Activated T-helper 2 cell treated with anti-CD3 and anti-CD28 coated beads, Interferon-gamma antibody, Interleukin-2, Interleukin-4, amounts not matched to agents 10 μg/mL and 5 μg/mL and 100 μg/mL, durations not matched to agents 14 hours and 24 hours and 36 hours (primary cell): ENCODE results near the gene STK25. TPM values are rescaled to one million over a fixed set of nuclear protein-coding genes. Genes with fewer than 3 reads are reported as not detected.
"Not testable (repeated sequence)": the region's sequence is repeated elsewhere in the genome, so short reads cannot be mapped to it uniquely, and the experiment has no call there.

ENCODE experiments used
- DNase-seq: peaks from one replicate; pipeline ENCODE4 v3.0.0; 2021; ENCODE audit warnings: low spot score
- H3K27ac Mint-ChIP-seq: one replicate; pipeline ENCODE4 v1.8.0; 2021; ENCODE audit warnings: mixed read lengths
- H3K27me3 Mint-ChIP-seq: one replicate; pipeline ENCODE4 v1.8.0; 2021; ENCODE audit warnings: low read depth, mixed read lengths
- H3K36me3 Mint-ChIP-seq: one replicate; pipeline ENCODE4 v1.8.0; 2021; ENCODE audit warnings: low read depth, mixed read lengths
- H3K4me1 Mint-ChIP-seq: one replicate; pipeline ENCODE4 v1.8.0; 2021; ENCODE audit warnings: low read depth, mixed read lengths
- H3K4me3 Mint-ChIP-seq: one replicate; pipeline ENCODE4 v1.8.0; 2021; ENCODE audit warnings: low read depth, mild to moderate bottlenecking, moderate library complexity, mixed read lengths
- H3K9me3 Mint-ChIP-seq: one replicate; pipeline ENCODE4 v1.8.0; 2021; ENCODE audit warnings: mixed read lengths
- intact Hi-C: fragments of 100-400 bp; cut with micrococcal nuclease; formaldehyde crosslinking; loops from one replicate; pipeline ENCODE4 v1.15.1; 2023
- total RNA-seq: library from RNA; stranded (reverse); gene quantifications from 2 replicates; pipeline ENCODE4 v1.2.3, GENCODE V29; 2022

STK25 gene
- total RNA-seq, 1 donor from 2014 or later, result 116 TPM

DNA sequence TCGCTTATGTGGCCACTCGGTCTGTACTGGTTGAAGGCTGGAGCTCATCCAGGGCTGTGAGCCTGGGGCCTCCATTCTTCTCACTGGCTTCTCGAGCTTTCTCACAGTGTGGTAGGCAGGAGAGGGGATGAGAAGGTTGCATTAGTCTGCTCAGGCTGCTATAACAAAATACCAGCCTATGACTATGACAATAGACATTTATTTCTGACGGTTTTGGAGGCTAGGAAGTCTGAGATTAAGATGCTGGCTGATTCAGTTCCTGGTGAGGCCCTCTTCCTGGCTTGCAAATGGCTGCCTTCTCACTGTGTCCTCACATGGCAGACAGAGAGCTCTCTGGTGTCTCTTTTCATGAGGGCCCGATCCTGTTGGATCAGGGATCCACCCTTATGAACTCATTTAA is 6.2 kb upstream of the STK25 start:
- peaks cover 4% of the 10 kb centered on the region for H3K27me3 Mint-ChIP-seq
- H3K4me3 Mint-ChIP-seq, result no peak overlapping the region
- H3K4me1 Mint-ChIP-seq, result peaks cover 18% of the 10 kb centered on the region
- H3K27ac Mint-ChIP-seq, result peak overlapping the region; percentile 76
- no peaks in the 10 kb centered on the region for H3K36me3 Mint-ChIP-seq
- intact Hi-C loops, result no loop called here
- DNase-seq, result no peak
- H3K9me3 Mint-ChIP-seq, result peaks cover 7% of the 10 kb centered on the region

DNA sequence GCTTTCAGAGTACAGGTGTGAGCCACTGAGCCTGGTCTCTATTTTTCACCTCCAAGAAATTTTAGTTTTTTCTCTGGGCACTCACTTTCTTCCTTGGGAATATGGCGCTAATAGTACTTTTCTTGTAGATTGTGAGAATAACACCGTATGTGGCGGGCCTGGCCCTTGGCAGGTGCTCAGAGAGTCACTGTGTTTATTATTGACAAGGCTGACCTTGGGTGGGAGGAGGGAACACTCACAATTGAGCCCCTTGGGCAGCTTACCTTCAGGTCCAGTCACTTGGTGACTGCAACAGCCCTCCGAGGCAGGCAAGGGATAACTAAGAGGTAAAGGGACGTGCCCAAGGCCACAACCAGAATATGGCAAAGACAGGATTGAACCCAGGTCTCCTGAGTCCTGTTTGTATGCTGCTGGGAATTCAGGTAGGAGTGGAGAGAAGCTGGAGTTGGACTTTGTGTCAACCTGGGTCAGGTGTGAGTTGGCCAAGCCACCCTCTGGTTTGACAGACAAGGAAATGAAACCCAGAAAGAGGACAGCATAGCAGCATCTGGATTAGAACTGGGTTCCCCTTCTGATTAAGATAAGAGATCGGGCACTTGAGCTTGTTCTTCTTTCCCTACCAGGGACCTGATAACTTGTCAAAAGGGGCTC is 2.8 kb upstream of the STK25 start:
- peaks cover 4% of the 10 kb centered on the region for H3K27me3 Mint-ChIP-seq

DNA sequence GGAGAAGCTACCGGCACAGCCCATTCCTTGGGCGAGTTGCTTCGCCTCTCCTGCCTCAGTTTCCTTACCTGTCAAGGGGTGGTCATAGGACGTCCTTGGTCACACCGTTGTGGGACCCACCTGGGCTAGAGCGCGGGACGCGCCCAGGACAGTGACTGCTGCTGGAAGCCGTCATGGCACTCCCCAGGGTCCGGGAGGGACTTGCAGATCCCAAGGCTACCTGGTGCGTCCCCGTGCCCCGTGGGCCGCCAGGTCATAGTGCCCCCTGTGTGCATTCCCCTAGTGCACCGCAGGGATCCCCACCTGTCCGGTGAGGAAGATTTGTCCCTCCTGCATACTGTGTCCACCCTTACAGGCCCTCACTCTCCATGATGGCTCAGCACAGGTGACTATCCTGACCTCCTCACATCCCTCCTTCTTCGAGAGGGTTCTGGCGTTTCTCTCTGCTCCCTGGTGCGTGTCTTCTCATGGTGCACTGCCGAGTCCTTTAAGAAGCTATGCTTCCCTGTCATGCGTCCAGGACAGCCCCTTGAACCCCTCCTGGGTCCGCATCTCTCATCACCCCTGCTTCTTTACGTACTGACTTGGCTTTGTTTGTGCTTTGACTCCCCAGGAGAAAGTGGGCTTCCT is 886 bp upstream of the STK25 start:
- H3K27me3 Mint-ChIP-seq, result peaks cover 4% of the 10 kb centered on the region
- H3K36me3 Mint-ChIP-seq, result peaks cover 5% of the 10 kb centered on the region
- H3K27ac Mint-ChIP-seq, result peak overlapping the region; percentile 69
- intact Hi-C loops, result loop anchor here (2.0 to 5.0 kb wide), 3 partner anchors 128 to 194 kb away; partner anchors contain the start of genes ATG4B, FARP2, HDLBP and SEPTIN2
- H3K4me1 Mint-ChIP-seq, result peaks cover 17% of the 10 kb centered on the region
- DNase-seq, result no peak
- no peaks in the 10 kb centered on the region for H3K9me3 Mint-ChIP-seq
- H3K4me3 Mint-ChIP-seq, result peak overlapping the region; percentile 80

More for the DNA sequence above, 2.8 kb upstream of the STK25 start:
- H3K27ac Mint-ChIP-seq, result no peak overlapping the region
- H3K9me3 Mint-ChIP-seq, result no peaks in the 10 kb centered on the region
- DNase-seq, result no peak
- peaks cover 5% of the 10 kb centered on the region for H3K36me3 Mint-ChIP-seq
- no peak overlapping the region for H3K4me3 Mint-ChIP-seq
- intact Hi-C loops, result no loop called here
- H3K4me1 Mint-ChIP-seq, result peaks cover 25% of the 10 kb centered on the region

DNA sequence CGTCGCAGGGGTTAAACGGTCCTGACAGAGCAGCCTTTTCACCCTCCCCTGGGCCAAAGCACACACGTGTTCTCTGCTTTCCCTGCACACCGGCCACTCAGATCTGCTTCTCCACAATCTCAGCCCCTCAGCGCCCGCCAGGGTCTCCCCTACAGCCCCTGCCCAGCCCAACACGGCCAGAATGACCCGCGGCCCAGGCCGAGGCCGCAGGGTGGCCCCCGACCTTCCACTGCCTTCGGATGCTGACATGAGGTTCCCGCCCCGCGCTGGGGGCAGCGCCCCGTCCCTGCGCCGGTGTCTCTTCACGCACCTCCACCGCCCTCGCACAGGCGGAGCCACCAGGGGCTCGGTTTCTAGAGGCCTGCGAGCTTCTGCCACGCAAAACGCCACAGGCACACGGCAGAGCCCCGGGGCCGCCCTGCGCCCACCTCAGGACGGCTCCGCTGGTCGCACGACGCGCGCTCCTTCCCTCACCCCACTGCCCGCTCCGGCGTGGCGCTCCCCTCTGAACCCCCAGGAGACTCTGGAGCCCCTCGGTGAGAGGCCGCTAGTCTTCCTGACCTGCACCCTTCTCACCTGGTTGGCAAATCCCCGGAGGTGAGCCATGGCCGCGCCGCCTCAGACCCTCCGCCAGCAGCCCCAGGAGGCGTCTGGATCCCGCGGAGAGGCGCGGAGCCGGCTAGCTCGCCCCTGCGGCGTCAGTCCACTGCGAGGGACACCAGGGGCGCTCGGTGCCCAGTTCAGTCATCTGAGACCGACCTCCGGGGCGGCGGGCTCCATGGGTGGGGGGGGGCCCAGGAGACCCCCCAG is 749 bp downstream of the STK25 start:
- intact Hi-C loops, result loop anchor here (2.0 to 5.0 kb wide), 3 partner anchors 130 to 193 kb away; partner anchors contain the start of genes ATG4B, FARP2, HDLBP and SEPTIN2
- H3K27ac Mint-ChIP-seq, result no peak overlapping the region
- H3K4me1 Mint-ChIP-seq, result peaks cover 17% of the 10 kb centered on the region
- DNase-seq, result peak; percentile 27
- peaks cover 5% of the 10 kb centered on the region for H3K36me3 Mint-ChIP-seq
- H3K9me3 Mint-ChIP-seq, result no peaks in the 10 kb centered on the region
- peak overlapping the region; percentile 82 for H3K4me3 Mint-ChIP-seq
- peaks cover 4% of the 10 kb centered on the region for H3K27me3 Mint-ChIP-seq

DNA sequence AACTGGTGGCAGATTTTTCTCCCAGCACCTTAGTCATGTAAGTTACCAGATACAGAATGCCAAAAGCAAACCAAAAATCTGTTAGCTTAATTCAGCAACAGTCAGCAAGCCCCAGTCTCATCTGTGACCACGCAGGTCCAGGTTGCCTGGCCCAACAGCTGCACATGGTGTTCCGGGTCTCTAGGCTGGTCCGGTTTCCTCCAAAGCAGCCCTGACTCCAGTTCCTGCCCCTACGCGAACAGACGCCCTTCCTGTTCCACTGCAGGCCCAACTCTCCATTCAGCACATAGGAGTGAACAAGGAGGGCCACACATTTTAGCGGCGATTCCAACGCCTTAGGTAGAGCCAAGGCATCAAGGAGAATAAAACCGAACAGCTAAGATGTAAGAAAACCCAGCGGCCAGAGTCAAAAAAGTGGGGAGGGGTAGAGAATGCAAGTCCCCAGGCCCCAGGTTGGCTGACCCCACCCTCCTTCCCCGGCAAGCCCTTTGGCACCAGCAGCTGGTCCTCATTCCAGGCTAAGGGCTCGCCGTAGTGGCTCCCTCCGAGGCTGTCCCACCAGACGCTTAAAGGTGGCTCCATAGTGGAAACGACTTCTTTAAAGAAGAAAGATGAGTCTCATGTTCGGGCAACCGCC is 1.5 kb downstream of the STK25 start:
- DNase-seq, result no peak
- intact Hi-C loops, result loop anchor here (5.0 kb wide), 1 partner anchor 130 kb away; the partner anchor contains the start of genes ATG4B and THAP4
- peaks cover 5% of the 10 kb centered on the region for H3K36me3 Mint-ChIP-seq
- peaks cover 4% of the 10 kb centered on the region for H3K27me3 Mint-ChIP-seq
- peaks cover 17% of the 10 kb centered on the region for H3K4me1 Mint-ChIP-seq
- no peaks in the 10 kb centered on the region for H3K9me3 Mint-ChIP-seq
- no peak overlapping the region for H3K27ac Mint-ChIP-seq
- H3K4me3 Mint-ChIP-seq, result peak overlapping the region; percentile 82

DNA sequence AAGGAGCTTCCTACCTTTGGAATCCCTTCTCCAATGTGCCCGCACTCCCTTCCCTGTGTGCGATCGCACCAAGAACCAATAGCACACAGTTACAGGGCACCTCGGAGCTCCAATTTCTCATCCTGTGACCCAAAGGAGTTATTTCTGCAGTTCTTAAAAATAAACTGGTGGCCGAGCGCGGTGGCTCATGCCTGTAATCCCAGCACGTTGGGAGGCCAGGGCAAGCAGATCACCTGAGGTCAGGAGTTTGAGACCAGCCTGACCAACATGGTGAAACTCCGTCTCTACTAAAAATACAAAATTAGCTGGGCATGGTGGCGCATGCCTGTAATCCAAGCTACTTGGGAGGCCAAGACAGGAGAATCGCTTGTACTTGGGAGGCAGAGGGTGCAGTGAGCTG is 2.1 kb downstream of the STK25 start:
- peaks cover 17% of the 10 kb centered on the region for H3K4me1 Mint-ChIP-seq

DNA sequence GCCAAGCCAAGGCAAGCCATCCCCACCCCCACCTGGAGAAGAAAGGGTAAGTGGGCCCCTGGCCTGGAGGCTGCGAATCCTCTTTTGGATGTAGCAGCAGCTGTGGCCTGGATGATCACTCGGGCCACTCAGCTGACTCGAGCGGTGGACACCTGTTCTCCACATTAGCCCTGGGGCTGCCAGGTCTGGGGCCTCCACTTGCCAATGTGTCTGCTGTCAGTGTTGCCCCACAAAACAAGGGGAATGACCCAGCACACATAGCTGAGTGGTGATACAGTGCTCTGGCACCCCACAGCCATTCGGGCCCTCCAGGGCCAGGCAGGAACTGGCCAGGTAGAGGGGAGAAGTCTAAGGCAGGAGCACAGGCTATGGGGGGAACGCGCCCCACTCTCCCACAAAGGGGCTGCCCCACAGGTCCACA is 2.6 kb downstream of the STK25 start:
- Mint-ChIP-seq H3K4me3 (peak overlapping the region; percentile 5), H3K9me3 (no peaks in the 10 kb centered on the region), H3K27ac (no peak overlapping the region), H3K36me3 (peaks cover 5% of the 10 kb centered on the region), H3K4me1 (peaks cover 17% of the 10 kb centered on the region), H3K27me3 (no peaks in the 10 kb centered on the region)
- intact Hi-C loops, result loop anchor here (5.0 kb wide), 1 partner anchor 132 kb away; the partner anchor contains the start of genes ATG4B and THAP4
- DNase-seq, result no peak

More for the DNA sequence above, 2.1 kb downstream of the STK25 start:
- not testable (repeated sequence) for H3K4me3 Mint-ChIP-seq, DNase-seq, H3K27ac Mint-ChIP-seq, H3K27me3 Mint-ChIP-seq, H3K9me3 Mint-ChIP-seq, H3K36me3 Mint-ChIP-seq
- intact Hi-C loops, result loop anchor here (5.0 kb wide), 1 partner anchor 131 kb away; the partner anchor contains the start of genes ATG4B and THAP4

DNA sequence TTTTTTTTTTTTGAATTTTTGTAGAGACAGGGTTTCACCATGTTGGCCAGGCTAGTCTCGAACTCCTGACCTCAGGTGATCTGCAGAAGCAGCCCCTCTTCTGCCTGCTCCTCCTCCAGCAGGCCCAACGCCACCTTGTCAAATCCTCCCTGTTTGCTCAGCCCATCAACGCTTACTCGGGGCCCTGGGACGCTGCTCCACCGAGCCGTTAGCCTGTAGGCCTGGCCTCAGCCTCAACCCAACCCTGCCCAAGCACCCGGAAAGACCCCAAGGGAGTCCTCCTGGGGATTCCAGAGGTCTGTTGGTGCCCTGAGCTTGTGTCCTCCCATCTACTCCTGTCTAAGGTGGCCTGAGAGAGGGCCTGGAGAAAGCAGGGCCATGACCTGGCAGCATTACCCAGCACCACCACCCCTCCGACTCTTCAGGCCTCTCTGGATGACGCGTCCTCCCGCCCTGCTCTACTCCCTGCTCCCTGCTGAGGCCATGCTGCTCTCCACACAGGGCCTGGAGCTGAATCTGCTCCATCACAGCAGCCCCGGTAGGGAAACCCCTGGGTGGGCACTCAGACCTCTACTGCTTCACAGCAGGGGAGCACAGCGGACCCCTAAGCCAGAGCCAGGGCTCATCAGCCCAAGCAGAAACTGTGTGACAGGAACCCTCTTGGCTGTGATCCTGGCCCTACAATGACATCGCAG is 3.2 kb downstream of the STK25 start:
- intact Hi-C loops, result loop anchor here (5.0 kb wide), 1 partner anchor 132 kb away; the partner anchor contains the start of genes ATG4B and THAP4
- peaks cover 17% of the 10 kb centered on the region for H3K4me1 Mint-ChIP-seq
- no peaks in the 10 kb centered on the region for H3K27me3 Mint-ChIP-seq
- peaks cover 5% of the 10 kb centered on the region for H3K36me3 Mint-ChIP-seq
- no peak overlapping the region for H3K4me3 Mint-ChIP-seq
- H3K9me3 Mint-ChIP-seq, result no peaks in the 10 kb centered on the region
- no peak for DNase-seq
- no peak overlapping the region for H3K27ac Mint-ChIP-seq

DNA sequence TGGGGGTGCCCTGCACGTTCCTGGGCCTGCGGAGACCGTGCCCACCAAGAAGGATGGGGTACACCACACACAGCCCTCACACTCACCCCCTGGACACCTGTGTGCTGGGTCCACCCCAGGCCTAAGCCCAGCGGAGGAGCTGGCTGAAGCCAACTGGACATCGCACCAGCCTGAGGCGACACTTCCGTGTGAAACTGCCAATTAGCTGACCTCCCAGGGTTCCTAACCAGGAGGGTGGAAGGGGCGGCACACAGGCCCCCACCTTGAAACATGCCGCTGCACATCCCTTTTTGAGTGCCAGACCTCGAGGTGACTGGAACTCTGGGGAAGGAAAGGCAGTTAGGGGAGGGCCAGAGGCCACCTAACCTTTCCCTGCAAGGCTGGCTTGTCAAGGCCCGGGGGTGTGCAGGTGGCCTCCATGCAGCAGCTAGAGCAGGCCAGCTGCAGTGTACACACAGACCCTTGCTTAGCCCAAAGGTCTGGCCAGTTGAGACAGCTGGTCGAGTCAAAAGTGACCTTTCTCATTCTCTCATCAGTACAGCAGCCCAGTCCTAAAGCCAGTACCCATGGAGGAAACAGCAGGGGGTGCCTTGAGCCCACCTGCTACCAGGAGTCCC is 4.5 kb downstream of the STK25 start:
- H3K9me3 Mint-ChIP-seq, result no peaks in the 10 kb centered on the region
- no peak overlapping the region for H3K27ac Mint-ChIP-seq
- intact Hi-C loops, result no loop called here
- peaks cover 10% of the 10 kb centered on the region for H3K36me3 Mint-ChIP-seq
- H3K4me3 Mint-ChIP-seq, result no peak overlapping the region
- peaks cover 10% of the 10 kb centered on the region for H3K4me1 Mint-ChIP-seq
- no peak for DNase-seq
- no peaks in the 10 kb centered on the region for H3K27me3 Mint-ChIP-seq

DNA sequence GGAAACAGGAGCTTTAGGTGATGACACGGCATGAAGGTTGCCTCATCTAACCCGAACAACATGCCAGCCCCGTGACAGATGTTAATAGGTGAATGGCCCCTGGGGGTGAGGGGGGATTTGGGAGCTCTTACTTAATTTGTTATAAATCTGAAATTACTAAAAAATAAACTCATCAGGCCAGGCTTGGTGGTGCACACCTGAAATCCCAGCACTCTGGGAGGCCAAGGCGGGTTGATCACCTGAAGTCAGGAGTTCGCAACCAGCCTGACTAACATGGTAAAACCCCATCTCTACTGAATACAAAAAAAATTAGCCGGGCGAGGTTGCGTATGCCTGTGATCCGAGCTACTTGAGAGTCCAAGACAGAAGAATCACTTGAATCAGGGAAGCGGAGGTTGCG is 6.1 kb downstream of the STK25 start:
- no peak for DNase-seq
- H3K27ac Mint-ChIP-seq, result no peak overlapping the region
- intact Hi-C loops, result no loop called here

DNA sequence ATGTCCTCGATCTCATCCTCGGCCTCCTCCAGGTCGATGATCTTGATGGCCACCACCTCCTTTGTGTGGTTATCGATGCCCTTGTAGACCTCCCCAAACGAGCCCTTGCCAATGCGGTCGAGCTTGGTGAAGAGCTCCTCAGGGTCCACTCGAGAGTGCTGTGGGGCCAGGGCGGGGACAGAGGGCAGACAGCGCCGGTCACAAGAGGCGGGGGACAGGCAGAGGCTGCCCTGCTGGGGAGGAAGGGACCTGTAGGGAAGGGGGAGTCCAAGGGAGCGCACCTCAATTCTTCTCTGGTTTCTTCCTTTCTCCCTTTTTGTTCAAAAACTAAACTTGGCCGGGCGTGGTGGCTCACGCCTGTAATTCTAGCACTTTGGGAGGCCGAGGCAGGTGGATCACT is 6.8 kb downstream of the STK25 start:
- no peaks in the 10 kb centered on the region for H3K27me3 Mint-ChIP-seq
- peaks cover 3% of the 10 kb centered on the region for H3K4me1 Mint-ChIP-seq
- no peak for DNase-seq
- H3K4me3 Mint-ChIP-seq, result no peak overlapping the region
- H3K36me3 Mint-ChIP-seq, result peaks cover 12% of the 10 kb centered on the region
- intact Hi-C loops, result no loop called here
- no peak overlapping the region for H3K27ac Mint-ChIP-seq
- no peaks in the 10 kb centered on the region for H3K9me3 Mint-ChIP-seq

More for the DNA sequence above, 6.1 kb downstream of the STK25 start:
- Mint-ChIP-seq H3K4me1 (peaks cover 9% of the 10 kb centered on the region), H3K36me3 (peaks cover 12% of the 10 kb centered on the region), H3K27me3 (no peaks in the 10 kb centered on the region), H3K9me3 (no peaks in the 10 kb centered on the region), H3K4me3 (no peak overlapping the region)
